ENCODE results near the gene PDLIM7.
A peak's percentile ranks its signal among the peaks of the same experiment; 100 is the strongest.

PDLIM7 gene

GRCh38 chr5:177505075-177505474, 7.7 kb upstream of the PDLIM7 start:
- no peak for DNase-seq (ENCODE audit: low read depth)

DNA sequence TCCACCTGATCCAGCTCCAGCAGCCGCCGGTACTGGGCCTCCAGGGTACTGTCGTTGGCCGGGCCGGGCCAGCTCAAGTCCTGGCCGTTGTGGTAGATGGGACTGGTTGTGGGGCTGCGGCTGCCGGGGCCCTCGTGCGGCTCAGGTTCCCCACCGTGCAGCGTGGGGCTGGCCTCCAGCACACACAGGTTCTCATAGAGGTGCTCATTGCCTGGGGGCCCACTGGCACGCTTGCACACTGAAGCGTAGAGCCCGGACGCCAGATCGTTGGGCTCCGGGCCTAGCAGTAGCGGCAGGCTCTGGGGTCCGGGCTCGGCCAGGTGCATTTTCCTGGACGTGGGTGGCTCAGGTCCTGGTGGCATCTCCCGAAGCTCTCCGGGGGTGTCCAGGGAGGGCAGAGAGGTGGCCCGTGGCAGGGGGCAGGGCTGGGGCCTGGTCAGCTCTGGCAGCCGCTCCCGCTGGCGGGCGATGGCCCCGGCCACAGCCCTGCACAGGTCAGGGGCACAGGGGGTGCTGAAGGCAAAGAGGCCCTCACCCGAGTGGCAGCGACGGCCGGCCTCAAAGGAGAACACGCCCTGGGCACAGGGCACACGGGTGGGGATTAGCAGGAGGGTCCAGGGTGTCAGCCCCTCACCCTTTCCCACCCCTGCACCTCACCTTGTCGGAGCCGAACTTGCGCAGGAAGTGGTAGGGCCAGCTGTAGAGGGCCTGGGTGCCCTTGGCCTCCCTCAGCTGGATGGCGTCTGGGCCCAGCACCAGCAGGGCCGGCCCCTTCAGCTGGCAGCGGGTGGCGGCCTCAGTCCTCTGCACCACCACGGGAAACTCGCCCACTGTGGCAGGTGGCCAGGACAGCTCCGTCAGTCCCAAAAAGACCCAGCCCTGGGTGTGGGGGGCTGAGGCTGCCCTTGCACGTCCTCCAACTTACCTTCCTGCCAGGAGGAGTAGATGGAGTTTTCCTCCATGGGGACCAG, 7.0 kb upstream of the PDLIM7 start:
- no peak for DNase-seq (ENCODE audit: low read depth)

- DNase-seq (ENCODE audit: low read depth), result no peak
Measured at GRCh38 chr5:177503351-177504085, 6.1 kb upstream of the PDLIM7 start.

DNA sequence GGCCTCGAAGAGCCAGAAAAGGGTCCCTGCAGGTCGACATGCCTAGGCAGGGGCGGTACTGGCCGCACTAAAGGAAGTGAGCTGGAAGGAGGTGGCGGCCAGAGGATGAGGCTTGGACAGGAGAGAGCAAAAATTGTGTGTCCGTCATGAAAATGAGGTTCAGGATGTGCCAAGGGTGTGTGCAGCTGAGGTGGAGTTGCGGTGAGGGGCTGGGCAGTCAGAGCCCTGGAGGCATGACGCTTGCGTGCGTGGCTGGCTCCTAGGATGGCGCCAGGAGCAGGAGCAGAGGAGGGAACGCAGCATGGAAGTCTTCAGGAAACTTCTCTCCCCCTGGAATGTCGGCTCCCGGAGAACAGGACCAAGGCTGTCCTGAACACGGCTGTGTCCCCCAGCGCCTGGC, 5.5 kb upstream of the PDLIM7 start:
- DNase-seq (ENCODE audit: low read depth), result no peak

- no peak for DNase-seq (ENCODE audit: low read depth)
Measured at GRCh38 chr5:177501874-177502678, 4.7 kb upstream of the PDLIM7 start.

GRCh38 chr5:177500685-177501522, 3.5 kb upstream of the PDLIM7 start:
- DNase-seq (ENCODE audit: low read depth), result peak; percentile 54

- DNase-seq (ENCODE audit: low read depth), result no peak
Measured at GRCh38 chr5:177499842-177500241, 2.4 kb upstream of the PDLIM7 start.

DNA sequence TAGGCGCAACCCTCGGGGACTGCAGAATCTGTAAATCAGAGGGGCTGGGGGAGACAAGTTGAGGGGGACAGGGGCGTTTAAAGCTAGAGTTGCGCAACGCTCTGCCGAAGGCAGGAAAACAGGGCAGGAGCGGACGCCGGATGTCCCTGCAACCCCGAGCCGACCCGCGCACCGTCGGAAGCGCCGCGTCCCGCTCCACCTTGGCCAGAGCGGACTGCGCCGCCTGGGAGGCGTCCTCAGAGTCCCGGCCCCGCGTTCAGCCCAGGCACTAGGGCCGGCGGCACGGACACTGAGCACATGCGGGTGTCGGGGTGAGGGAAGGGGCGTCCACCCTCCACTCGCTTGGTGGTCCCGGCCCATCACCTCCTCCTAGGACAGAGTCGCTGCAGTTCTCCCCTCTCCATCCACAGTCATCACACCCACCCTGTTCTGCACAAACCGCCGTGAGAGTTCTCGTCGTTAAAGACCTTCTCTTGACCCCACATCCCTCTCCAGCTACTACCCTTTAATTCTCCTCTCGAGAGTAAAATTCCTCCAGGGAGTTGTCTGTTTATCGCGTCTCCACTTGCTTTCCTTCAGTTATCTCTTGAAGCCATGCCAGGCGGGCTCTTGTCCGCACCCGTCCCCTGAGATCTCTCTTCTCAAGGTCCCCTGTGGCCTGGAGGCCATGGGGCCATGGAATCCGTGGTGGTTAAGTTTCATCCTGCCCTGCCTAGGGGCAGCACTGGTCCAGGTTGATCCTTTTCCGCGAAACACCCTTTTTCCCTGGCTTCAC, 796 bp upstream of the PDLIM7 start:
- DNase-seq (ENCODE audit: low read depth), result no peak

DNA sequence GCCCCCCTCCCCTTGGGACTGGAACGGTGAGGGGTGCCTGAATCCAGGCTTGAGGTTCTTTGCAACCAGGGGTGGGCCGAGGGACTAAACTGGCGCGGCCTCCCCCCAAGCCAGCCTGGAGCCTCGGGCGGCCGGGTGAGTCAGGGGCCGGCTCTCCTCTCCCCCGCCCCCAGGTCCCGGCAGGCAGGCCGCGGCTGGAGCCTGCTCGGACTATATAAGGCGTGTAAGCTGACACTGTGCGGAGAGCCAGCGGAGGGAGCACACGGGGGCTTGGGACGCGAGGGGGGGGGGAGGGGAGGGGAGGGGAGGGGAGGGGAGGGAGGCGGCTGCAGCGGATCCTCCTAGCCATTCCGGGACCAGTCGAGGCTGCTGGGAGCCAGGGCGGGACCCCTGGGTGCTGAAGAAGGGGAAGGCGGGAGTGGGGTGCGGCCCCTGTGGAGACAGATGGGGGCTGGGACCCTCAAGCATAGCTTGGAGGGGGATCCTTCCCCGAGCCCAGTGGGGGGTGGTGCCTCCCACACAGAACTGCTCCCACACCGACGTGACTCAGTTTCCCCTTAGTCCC, 595 bp downstream of the PDLIM7 start:
- no peak for DNase-seq (ENCODE audit: low read depth)

DNA sequence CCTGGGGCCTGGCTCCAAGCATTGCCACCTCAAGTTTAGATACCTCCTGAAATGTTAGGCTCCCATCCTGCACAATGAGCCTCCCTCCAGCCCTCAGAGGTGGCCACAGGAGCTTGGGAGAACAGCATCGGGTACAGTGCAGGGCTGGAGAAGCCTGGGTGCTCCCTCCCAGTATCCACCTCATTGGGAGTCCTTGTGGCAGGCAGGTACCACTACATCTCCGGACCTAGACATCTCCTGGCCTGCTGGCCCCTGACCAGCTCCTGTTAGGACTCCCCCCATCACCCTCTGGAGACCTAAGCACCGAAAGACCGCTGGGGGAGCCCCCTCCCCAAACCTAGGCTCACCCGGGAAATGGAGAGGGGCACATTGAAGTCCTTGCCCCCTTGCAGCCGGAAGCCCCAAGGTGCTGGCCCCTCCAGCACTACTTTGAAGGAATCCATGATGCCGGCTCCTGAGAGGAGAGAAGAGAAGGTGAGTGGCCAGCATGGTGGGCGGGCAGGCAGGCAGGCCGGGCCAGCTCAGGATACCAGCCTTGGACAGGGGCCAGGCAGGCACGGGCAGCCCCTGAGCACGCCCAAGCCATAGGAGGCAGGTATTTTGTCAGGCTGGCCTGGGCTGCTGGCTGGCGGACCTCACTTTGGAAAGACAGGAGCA, 1.2 kb downstream of the PDLIM7 start:
- DNase-seq (ENCODE audit: low read depth), result no peak

GRCh38 chr5:177495243-177496060, 2.0 kb downstream of the PDLIM7 start:
- no peak for DNase-seq (ENCODE audit: low read depth)

GRCh38 chr5:177494346-177495195, 2.8 kb downstream of the PDLIM7 start:
- no peak for DNase-seq (ENCODE audit: low read depth)

DNA sequence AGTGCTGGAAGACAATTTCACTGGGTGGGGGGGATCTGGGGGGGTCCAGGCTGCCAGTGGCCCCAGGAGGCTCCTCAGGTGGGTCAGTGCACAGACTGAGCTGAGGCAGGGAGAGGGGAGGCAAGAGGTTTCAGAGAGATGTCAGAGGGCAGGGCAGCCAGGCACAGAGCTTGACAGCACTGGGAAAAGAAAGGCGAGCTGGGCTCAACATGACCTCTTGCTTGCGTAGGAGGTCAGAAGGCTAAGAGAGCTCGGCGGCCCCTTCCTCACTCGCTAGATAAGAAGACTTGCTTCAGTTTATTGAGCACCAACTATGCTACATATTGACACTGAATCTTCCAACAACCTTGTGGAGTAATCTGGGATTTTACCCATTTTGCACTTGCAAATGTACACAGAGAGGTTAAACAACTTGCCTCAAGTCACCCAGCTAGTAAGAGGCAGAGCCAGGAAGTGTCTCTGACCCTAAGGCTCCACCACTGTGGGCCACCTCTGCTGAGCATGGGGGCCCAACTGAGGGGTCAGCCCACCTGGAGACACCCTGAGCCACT, 3.5 kb downstream of the PDLIM7 start:
- no peak for DNase-seq (ENCODE audit: low read depth)

- DNase-seq (ENCODE audit: low read depth), result no peak
Measured at GRCh38 chr5:177492841-177493240, 4.6 kb downstream of the PDLIM7 start.

GRCh38 chr5:177491983-177492746, 5.2 kb downstream of the PDLIM7 start:
- no peak for DNase-seq (ENCODE audit: low read depth)

- DNase-seq (ENCODE audit: low read depth), result no peak
Measured at GRCh38 chr5:177491429-177491945, 5.9 kb downstream of the PDLIM7 start.

- DNase-seq (ENCODE audit: low read depth), result no peak
Measured at GRCh38 chr5:177490992-177491391, 6.4 kb downstream of the PDLIM7 start.
